ENCODE data around the gene SPECC1L. TPM values are rescaled to one million over a fixed set of nuclear protein-coding genes. Genes with fewer than 3 reads are reported as not detected.
A peak's percentile ranks its signal among the peaks of the same experiment; 100 is the strongest.
"Not testable (repeated sequence)": the region's sequence is repeated elsewhere in the genome, so short reads cannot be mapped to it uniquely, and the experiment has no call there.

The SPECC1L gene
- total RNA-seq, 2 donors from 2014 or later, result 33.6 to 39.1 TPM

DNA sequence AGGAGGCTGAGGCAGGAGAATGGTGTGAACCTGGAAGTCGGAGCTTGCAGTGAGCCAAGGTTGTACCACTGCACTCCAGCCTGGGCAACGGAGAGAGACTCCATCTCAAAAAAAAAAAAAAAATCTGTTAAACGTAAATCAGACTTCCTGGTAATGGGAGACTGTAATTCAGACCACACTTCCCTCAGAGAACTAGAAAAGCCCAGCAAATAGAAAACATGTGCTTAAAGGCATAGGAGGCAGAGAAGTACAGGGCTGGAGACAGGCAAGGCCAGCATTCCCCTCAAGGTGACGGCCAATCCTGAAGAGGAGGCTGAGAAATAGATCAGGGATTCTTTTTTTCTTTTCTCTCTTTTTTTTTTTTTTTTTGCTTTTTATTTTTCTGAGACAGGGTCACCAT, 34.0 kb upstream of the SPECC1L start:
- DNase-seq (ENCODE audit: low spot score), result no peak
- no peaks in the 10 kb centered on the region for H3K4me1 ChIP-seq
- TF ChIP-seq CTCF (IDR thresholded peaks at IDR 0.05), result no peak
- no peaks in the 10 kb centered on the region for H3K27me3 ChIP-seq
- H3K36me3 ChIP-seq, result peaks cover 12% of the 10 kb centered on the region
- no peak overlapping the region for H3K4me3 ChIP-seq
- no peak overlapping the region for H3K27ac ChIP-seq
- no peaks in the 10 kb centered on the region for H3K9me3 ChIP-seq

DNA sequence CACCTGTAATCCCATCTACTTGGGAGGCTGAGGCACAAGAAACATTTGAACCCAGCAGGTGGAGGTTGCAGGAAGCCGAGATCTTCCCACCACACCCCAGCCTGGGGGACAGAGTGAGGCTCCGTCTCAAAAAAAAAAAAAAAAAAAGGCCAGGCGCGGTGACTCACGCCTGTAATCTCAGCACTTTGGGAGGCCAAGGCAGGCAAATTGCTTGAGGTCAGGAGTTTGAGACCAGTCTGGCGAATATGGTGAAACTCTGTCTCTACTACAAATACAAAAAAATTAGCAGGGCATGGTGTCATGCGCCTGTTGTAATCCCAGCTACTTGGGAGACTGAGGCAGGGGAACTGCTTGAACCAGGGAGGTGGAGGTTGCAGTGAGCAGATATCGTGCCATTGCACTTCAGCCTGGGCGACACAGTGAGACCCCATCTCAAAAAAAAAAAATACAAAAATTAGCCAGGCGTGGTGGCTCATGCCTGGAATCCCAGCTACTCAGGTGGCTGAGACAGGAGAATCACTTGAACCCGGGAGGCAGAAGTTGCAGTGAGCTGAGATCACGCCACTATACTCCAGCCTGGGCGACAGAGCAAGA, 32.4 kb upstream of the SPECC1L start:
- not testable (repeated sequence) for H3K4me3 ChIP-seq; H3K27ac ChIP-seq; H3K9me3 ChIP-seq; H3K27me3 ChIP-seq; DNase-seq (ENCODE audit: low spot score)
- Histone ChIP-seq H3K36me3 (peaks cover 11% of the 10 kb centered on the region), H3K4me1 (peaks cover 0 to 12% of the 10 kb centered on the region in 2 donors)

DNA sequence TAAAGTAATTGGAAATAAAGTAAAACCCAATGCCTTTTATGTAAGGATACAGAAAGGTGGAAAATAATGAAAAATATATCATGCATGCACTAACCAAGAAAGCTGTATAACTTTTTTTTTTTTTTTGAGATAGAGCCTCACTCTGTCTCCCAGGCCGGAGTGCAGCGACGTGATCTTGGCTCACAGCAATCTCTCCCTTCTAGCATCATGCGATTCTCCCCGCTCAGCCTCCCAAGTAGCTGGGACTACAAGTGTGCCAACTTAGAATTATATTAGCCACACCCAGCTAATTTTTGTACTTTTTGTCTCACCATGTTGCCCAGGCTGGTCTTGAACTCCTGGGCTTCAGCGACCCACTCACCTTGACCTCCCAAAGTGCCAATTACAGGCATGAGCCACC, 30.2 kb upstream of the SPECC1L start:
- H3K4me3 ChIP-seq, result no peak overlapping the region
- H3K27ac ChIP-seq, result peak overlapping the region in 1 of 2 donors; percentile 16
- no peaks in the 10 kb centered on the region for H3K9me3 ChIP-seq
- no peak for TF ChIP-seq CTCF (IDR thresholded peaks at IDR 0.05)
- H3K4me1 ChIP-seq, result peaks cover 0 to 24% of the 10 kb centered on the region in 2 donors
- H3K27me3 ChIP-seq, result no peaks in the 10 kb centered on the region
- no peaks in the 10 kb centered on the region for H3K36me3 ChIP-seq
- no peak for DNase-seq (ENCODE audit: low spot score)

- not testable (repeated sequence) for H3K9me3 ChIP-seq; DNase-seq (ENCODE audit: low spot score); H3K4me3 ChIP-seq; H3K36me3 ChIP-seq; H3K27me3 ChIP-seq
- Histone ChIP-seq H3K27ac (peak overlapping the region in 1 of 2 donors; percentile 16), H3K4me1 (peaks cover 0 to 31% of the 10 kb centered on the region in 2 donors)
Measured at GRCh38 chr22:24240985-24241692, 29.5 kb upstream of the SPECC1L start.

GRCh38 chr22:24243417-24243816, 27.2 kb upstream of the SPECC1L start:
- H3K27ac ChIP-seq, result peak overlapping the region; percentile 80 to 83
- not testable (repeated sequence) for H3K9me3 ChIP-seq; H3K36me3 ChIP-seq; H3K27me3 ChIP-seq; DNase-seq (ENCODE audit: low spot score)
- peak overlapping the region; percentile 46 to 49 for H3K4me3 ChIP-seq
- peaks cover 0 to 50% of the 10 kb centered on the region in 2 donors for H3K4me1 ChIP-seq

DNA sequence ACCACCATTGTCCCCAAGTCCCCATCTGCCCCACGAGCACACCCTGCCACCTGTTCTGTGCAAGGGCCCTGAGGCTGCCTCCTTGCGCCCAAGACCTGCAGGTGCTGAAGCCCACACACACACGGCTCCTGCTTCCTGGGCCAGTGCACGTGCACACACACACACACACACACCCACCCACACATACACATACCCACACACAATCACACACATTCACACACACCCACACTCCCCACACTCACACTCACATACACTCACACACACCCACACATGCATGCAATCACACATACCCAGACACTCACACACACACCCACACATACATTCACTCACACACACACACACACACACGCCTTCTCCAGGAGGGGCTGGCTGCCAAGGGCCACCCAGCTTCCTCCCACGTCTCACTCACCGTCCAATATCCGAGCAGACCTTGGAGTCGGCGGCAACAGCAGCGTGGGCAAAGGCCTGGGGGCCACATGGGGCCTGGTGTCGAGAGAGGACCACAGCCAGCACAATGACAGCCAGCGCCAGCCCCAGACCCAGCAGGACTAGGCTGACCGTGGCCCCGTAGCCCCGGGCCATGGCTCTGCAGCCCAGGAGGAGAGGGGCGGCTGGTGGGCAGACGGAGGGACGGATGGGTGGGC, 26.4 kb upstream of the SPECC1L start:
- peak overlapping the region; percentile 46 to 49 for H3K4me3 ChIP-seq

DNA sequence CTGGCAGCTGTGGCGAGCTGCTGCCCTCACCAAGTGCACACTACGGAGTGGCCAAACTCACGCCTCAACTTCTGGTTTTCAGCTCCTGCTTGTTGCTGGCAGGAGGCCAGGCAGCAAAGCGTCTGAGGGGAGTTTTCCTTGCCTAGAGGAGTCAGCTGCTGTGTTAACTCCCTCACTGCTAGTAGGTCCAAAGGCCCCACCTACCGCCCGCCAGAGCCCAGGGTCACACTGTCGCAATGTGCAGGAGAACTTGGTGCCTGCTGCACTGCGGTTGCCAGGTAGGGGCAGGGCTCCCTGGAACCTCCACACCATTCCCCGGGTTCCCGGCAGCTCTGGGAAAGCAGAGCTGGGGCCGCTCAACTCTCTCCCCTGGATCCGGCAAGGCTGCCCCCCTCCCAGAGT, 25.6 kb upstream of the SPECC1L start, which contains the start of gene GGT5:
Gene GGT5, minus strand, starts transcription at position 53 of the 402 bp plus-strand sequence. CDS start 357 bp downstream, outside the sequence.
- not testable (repeated sequence) for H3K36me3 ChIP-seq, H3K9me3 ChIP-seq, H3K27me3 ChIP-seq
- H3K4me3 ChIP-seq, result peak within 1 kb of the TSS; percentile 46 to 49
- H3K4me1 ChIP-seq, result peaks cover 0 to 50% of the 10 kb centered on the region in 2 donors
- peak within 1 kb of the TSS; percentile 80 to 83 for H3K27ac ChIP-seq
- DNase-seq (ENCODE audit: low spot score), result peak; percentile 83

More for the DNA sequence above, 26.4 kb upstream of the SPECC1L start:
- Histone ChIP-seq H3K27me3 (no peaks in the 10 kb centered on the region), H3K4me1 (peaks cover 0 to 50% of the 10 kb centered on the region in 2 donors), H3K27ac (peak overlapping the region; percentile 80 to 83), H3K9me3 (no peaks in the 10 kb centered on the region), H3K36me3 (no peaks in the 10 kb centered on the region)
- DNase-seq (ENCODE audit: low spot score), result no peak
- TF ChIP-seq CTCF (IDR thresholded peaks at IDR 0.05), result no peak

DNA sequence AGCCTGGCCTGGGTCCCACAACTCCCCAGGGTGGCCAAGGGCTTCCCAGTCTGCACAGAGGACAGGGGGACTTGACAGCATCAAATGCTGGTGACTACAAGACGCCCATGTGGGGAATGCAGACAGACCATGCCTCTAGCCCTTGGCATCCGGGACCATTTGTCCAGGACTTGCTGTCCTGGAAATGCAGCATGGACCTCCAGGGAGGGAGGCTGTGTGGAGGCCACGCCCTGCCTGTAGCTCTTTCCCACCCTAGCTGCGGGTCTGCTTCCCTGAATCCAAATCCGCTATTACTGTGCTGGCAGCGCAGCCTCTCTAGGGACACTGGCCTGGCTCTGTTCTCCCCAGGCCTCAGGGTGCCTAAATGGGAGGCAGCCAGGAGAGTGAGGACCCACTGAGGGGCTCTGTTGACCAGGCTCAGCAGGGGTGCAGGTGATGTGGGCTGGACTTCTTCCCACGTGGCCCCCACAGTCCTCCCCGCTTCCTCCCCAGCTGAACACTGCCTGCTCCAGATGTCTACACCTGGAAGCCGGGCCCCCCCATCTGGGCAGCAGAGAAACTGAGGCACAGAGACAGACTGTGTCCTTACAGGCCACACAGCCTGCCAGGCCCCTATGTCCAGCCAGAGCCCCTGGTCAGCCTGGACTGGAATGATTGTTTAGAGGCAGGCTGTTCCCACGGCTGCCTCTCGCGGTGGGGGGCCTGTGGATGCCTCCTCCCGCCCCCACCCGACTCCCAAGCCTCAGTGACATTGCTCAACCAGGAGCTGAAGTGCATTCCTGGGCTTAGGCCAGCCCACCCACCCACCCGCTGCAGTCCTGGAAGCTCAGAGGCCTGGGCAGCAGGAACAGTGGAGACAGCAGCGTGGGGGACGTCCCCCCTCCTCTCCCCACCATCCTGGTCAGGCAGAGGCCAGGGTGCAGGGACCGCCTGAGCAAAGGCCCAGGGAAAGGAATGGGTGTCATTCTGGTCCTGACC, 24.8 kb upstream of the SPECC1L start:
- H3K9me3 ChIP-seq, H3K27me3 ChIP-seq, H3K36me3 ChIP-seq: not testable (repeated sequence)
- Histone ChIP-seq H3K27ac (peak overlapping the region; percentile 80 to 82), H3K4me1 (peaks cover 0 to 50% of the 10 kb centered on the region in 2 donors), H3K4me3 (peak overlapping the region; percentile 46 to 49)
- peak; percentile 91 for DNase-seq (ENCODE audit: low spot score)

All from right atrium auricular region (tissue), 2 donors.